ENCODE results near the gene MKX.

DNA sequence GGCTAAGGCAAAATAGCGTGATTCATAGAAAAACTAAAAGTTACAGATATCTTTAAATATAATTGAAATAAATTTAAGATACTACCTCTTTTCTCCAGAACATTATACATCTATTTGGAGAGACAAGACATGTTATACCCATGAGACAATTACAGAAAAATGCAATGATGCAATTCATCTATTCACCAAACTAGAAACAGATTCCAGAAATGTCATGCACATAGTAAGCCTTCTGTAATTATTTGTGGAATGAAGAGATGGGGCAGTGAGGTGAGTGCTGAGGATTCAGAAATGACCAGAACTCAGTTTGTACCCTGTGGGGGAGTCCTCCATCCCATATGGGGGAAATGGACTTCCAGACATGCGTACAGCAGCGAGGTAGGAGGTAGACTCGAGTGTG is 99.4 kb downstream of the MKX start:
- no peak for TF ChIP-seq SIN3A (IDR thresholded peaks at IDR 0.05; ENCODE audit: borderline replicate concordance, insufficient read depth, low read depth, low read length)
- TF ChIP-seq, protein P1, sequence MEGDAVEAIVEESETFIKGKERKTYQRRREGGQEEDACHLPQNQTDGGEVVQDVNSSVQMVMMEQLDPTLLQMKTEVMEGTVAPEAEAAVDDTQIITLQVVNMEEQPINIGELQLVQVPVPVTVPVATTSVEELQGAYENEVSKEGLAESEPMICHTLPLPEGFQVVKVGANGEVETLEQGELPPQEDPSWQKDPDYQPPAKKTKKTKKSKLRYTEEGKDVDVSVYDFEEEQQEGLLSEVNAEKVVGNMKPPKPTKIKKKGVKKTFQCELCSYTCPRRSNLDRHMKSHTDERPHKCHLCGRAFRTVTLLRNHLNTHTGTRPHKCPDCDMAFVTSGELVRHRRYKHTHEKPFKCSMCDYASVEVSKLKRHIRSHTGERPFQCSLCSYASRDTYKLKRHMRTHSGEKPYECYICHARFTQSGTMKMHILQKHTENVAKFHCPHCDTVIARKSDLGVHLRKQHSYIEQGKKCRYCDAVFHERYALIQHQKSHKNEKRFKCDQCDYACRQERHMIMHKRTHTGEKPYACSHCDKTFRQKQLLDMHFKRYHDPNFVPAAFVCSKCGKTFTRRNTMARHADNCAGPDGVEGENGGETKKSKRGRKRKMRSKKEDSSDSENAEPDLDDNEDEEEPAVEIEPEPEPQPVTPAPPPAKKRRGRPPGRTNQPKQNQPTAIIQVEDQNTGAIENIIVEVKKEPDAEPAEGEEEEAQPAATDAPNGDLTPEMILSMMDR (IDR thresholded peaks at IDR 0.05) = no peak
- TF ChIP-seq TCF7L2 (IDR thresholded peaks at IDR 0.05; ENCODE audit: low read depth, low read length) = no peak
- no peak for TF ChIP-seq POLR2AphosphoS5 (IDR thresholded peaks at IDR 0.05; ENCODE audit: low read depth, low read length)

All from Panc1 (cell line).